Coronary artery (tissue), 2 donors: ENCODE measurements around the gene PHLPP2.
"Not testable (repeated sequence)": the region's sequence is repeated elsewhere in the genome, so short reads cannot be mapped to it uniquely, and the experiment has no call there.

Experiments used
- DNase-seq: peaks from one replicate; pipeline ENCODE4 v3.0.0-alpha.2; 2017; ENCODE audit warnings: low spot score
- H3K27ac ChIP-seq, 2 donors: fragments of 200-600 bp; sonication (generic); one replicate each; pipeline ENCODE4 v1.5.1; 2016 to 2019
- H3K4me3 ChIP-seq: fragments of 200-600 bp; sonication (generic); 2 replicates; pipeline ENCODE4 v1.5.1; 2016; ENCODE audit warnings: mild to moderate bottlenecking, moderate library complexity
- TF ChIP-seq, protein P1 (sequence below): fragments of 200-600 bp; sonication (generic); IDR thresholded peaks from one replicate; pipeline ENCODE4 v1.5.1; 2019; ENCODE audit warnings: antibody characterized with exemption

Gene PHLPP2

GRCh38 chr16:71618429-71618828, 106.1 kb downstream of the PHLPP2 start:
- no peak overlapping the region for H3K27ac ChIP-seq
- no peak for DNase-seq
- no peak overlapping the region for H3K4me3 ChIP-seq
- TF ChIP-seq, protein P1, sequence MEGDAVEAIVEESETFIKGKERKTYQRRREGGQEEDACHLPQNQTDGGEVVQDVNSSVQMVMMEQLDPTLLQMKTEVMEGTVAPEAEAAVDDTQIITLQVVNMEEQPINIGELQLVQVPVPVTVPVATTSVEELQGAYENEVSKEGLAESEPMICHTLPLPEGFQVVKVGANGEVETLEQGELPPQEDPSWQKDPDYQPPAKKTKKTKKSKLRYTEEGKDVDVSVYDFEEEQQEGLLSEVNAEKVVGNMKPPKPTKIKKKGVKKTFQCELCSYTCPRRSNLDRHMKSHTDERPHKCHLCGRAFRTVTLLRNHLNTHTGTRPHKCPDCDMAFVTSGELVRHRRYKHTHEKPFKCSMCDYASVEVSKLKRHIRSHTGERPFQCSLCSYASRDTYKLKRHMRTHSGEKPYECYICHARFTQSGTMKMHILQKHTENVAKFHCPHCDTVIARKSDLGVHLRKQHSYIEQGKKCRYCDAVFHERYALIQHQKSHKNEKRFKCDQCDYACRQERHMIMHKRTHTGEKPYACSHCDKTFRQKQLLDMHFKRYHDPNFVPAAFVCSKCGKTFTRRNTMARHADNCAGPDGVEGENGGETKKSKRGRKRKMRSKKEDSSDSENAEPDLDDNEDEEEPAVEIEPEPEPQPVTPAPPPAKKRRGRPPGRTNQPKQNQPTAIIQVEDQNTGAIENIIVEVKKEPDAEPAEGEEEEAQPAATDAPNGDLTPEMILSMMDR, result no peak

GRCh38 chr16:71614956-71615355, 109.5 kb downstream of the PHLPP2 start:
- DNase-seq, H3K27ac ChIP-seq, H3K4me3 ChIP-seq: not testable (repeated sequence)

- Histone ChIP-seq H3K27ac (no peak overlapping the region), H3K4me3 (no peak overlapping the region)
- TF ChIP-seq, protein P1, result peak; percentile 79
- DNase-seq, result no peak
Observed at GRCh38 chr16:71610936-71611871, 113.3 kb downstream of the PHLPP2 start.

- DNase-seq, result no peak
- Histone ChIP-seq H3K4me3 (no peak overlapping the region), H3K27ac (no peak overlapping the region)
- TF ChIP-seq, protein P1, result no peak
Observed at GRCh38 chr16:71610447-71610846, 114.1 kb downstream of the PHLPP2 start.

GRCh38 chr16:71609066-71609465, 115.4 kb downstream of the PHLPP2 start:
- TF ChIP-seq, protein P1, result no peak
- no peak overlapping the region for H3K27ac ChIP-seq
- no peak overlapping the region for H3K4me3 ChIP-seq
- no peak for DNase-seq

DNA sequence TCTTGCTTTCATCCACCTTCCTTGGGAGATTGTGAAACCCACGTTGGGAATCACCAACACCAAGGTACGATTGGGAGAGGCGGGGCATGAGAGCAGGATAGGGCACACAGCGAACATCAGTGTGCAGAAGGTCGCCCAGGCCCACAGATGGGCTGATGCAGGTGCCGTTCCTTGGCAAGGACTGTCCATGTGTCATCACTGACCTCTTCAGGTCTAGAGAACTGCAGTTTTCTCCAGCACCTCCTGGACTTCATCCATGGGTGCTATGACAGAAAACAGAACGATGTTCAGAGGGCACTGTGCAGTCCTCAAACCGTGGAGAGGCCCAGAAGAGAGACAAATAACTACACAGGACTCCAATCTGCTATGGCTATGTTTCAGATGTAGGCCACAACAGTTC, 123.7 kb downstream of the PHLPP2 start:
- Histone ChIP-seq H3K4me3 (no peak overlapping the region), H3K27ac (no peak overlapping the region)
- no peak for DNase-seq
- TF ChIP-seq, protein P1, result no peak

- DNase-seq, H3K4me3 ChIP-seq, H3K27ac ChIP-seq: not testable (repeated sequence)
Observed at GRCh38 chr16:71598426-71598825, 126.1 kb downstream of the PHLPP2 start.

- not testable (repeated sequence) for DNase-seq, H3K4me3 ChIP-seq, H3K27ac ChIP-seq
Observed at GRCh38 chr16:71595340-71595826, 129.1 kb downstream of the PHLPP2 start.
